ENCODE data around the gene KRT86.

GRCh38 chr12:52226446-52226845 lies 48.0 kb upstream of the KRT86 start:
- no peak for TF ChIP-seq CTCF (IDR thresholded peaks at IDR 0.05; ENCODE audit: low read length)
- no peak for TF ChIP-seq EZH2 (optimal IDR thresholded peaks at IDR 0.05; ENCODE audit: low read depth, low read length)

All from MM.1S (cell line).